Sigmoid colon (tissue), 7 donors: Measurements from ENCODE around the gene MOGAT3. TPM values are rescaled to one million over a fixed set of nuclear protein-coding genes. Genes with fewer than 3 reads are reported as not detected.

ENCODE experiments used
- DNase-seq: peaks from one replicate; pipeline ENCODE4 v3.0.0-alpha.2; 2019
- H3K27ac ChIP-seq, 4 donors: fragments of 200-600 bp; sonication (generic); one replicate each; pipeline ENCODE4 v1.5.1; 2016 to 2019; ENCODE audit warnings: mild to moderate bottlenecking in 1 of 4
- H3K27me3 ChIP-seq, 3 donors: fragments of 200-600 bp; sonication (generic); one replicate each; pipeline ENCODE4 v1.5.1; 2019; ENCODE audit warnings: mild to moderate bottlenecking in 1 of 3
- H3K36me3 ChIP-seq, 4 donors: fragments of 200-600 bp; sonication (generic); one replicate each; pipeline ENCODE4 v1.5.1; 2016 to 2019
- H3K4me1 ChIP-seq, 4 donors: fragments of 200-600 bp; sonication (generic); one replicate each; pipeline ENCODE4 v1.5.1; 2017 to 2019
- H3K4me3 ChIP-seq, 4 donors: fragments of 200-600 bp; sonication (generic); one replicate each; pipeline ENCODE4 v1.5.1; 2017 to 2019; ENCODE audit warnings: mild to moderate bottlenecking in 2 of 4, moderate library complexity in 1 of 4
- H3K9me3 ChIP-seq, 4 donors: fragments of 200-600 bp in 3 of 4; sonication (generic) in 3 of 4; one replicate each; pipeline versions ENCODE4 v1.5.1 to v1.6.1; 2013 to 2019
- CTCF ChIP-seq, 4 experiments: fragments of 450-650 bp in 3 of 4; fragments of 200-600 bp in 1 of 4; IDR thresholded peaks; one replicate each; pipeline ENCODE4 v1.5.1; 2016 to 2019; ENCODE audit warnings: antibody characterized with exemption in 4 of 4, mild to moderate bottlenecking in 3 of 4, moderate library complexity in 2 of 4
- EP300 ChIP-seq, 4 donors: sonication (generic); formaldehyde crosslinking; IDR thresholded peaks; one replicate each; pipeline ENCODE4 v1.6.1; 2017; ENCODE audit warnings: antibody characterized with exemption in 4 of 4
- POLR2A ChIP-seq, 2 donors: fragments of 450-650 bp; IDR thresholded peaks; one replicate each; pipeline ENCODE4 v1.6.1; 2016; ENCODE audit warnings: antibody characterized with exemption in 2 of 2, mild to moderate bottlenecking in 2 of 2, moderate library complexity in 2 of 2
- POLR2AphosphoS5 ChIP-seq, 4 donors: sonication (generic); formaldehyde crosslinking; IDR thresholded peaks; one replicate each; pipeline ENCODE4 v1.6.1; 2017; ENCODE audit warnings: antibody characterized with exemption in 4 of 4
- WGBS, 2 donors: extraction: QIAGEN DNeasy Blood & Tissue Kit; methylation state at CpG; one replicate each; pipeline ENCODE4 v1.1.7; 2013; 5-methylcytosine and 5-hydroxymethylcytosine counted together
- intact Hi-C: fragments of 100-400 bp; cut with DNase I; formaldehyde crosslinking; loops from one replicate; pipeline ENCODE4 v1.15.1; 2023
- polyA plus RNA-seq, 3 donors: library from polyadenylated mRNA; stranded (reverse); fragments of 200-250 nt; gene quantifications; one replicate each; pipeline ENCODE4 v1.2.3, GENCODE V29; 2013
- total RNA-seq, 4 donors: library from RNA; depleted of rRNA; stranded (reverse); fragments of >200 nt; gene quantifications; one replicate each; pipeline ENCODE4 v1.1.0, GENCODE V29; 2016
- donor health status: healthy with polysubstance abuse.
- donor health status: Bipolar disorder and iron deficiency.
- donor health status: healthy.

The MOGAT3 gene
- total and polyA plus RNA-seq, 7 donors: 3.6 to 27.2 (median 3.7) TPM; not detected in 4

GRCh38 chr7:101189109-101189508 lies 11.7 kb downstream of the MOGAT3 start:
- Histone ChIP-seq H3K27me3 (peaks cover 0 to 26% (median 7%) of the 10 kb centered on the region in 3 donors), H3K9me3 (no peaks in the 10 kb centered on the region), H3K4me3 (no peak overlapping the region), H3K36me3 (no peaks in the 10 kb centered on the region), H3K4me1 (no peaks in the 10 kb centered on the region), H3K27ac (no peak overlapping the region)
- intact Hi-C loops: no loop called here
- DNase-seq: no peak
- WGBS, 2 donors: 68 to 83% methylated on average over 8 of the region's 8 CpGs
- TF ChIP-seq CTCF (IDR thresholded peaks at IDR 0.05) (no peak), EP300 (IDR thresholded peaks at IDR 0.05) (no peak), POLR2AphosphoS5 (IDR thresholded peaks at IDR 0.05) (no peak), POLR2A (IDR thresholded peaks at IDR 0.05) (no peak)

DNA sequence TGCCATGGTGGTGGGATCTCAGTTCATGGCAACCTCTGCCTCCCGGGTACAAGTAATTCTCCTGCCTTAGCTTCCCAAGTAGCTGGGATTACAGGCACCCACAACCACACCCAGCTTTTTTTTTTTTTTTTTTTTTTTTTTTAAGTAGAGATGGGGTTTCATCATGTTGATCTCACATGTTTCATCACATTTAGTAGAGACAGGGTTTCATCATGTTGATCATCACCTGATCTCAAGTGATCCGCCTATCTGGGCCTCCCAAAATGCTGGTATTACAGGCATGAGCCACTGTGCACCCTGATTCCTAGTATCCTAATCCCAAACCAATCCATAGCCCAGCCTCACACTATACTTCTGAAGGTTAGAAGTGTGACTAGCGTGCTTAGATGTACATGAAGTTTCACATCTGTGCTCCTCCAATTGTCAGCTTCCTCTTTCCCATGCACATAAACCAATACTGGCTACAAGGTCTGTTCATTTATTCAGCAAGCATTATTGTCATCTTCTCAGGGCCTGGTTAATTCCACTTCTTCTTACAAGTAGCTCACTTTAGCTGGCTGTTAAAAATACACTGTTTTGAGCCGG lies 13.9 kb downstream of the MOGAT3 start:
- H3K9me3 ChIP-seq: no peaks in the 10 kb centered on the region
- no peak overlapping the region for H3K4me3 ChIP-seq
- H3K4me1 ChIP-seq: no peaks in the 10 kb centered on the region
- no peaks in the 10 kb centered on the region for H3K36me3 ChIP-seq
- 84 to 89% methylated on average over 4 of the region's 4 CpGs for WGBS, 2 donors
- no peak for DNase-seq
- H3K27ac ChIP-seq: no peak overlapping the region
- no peak for TF ChIP-seq POLR2AphosphoS5 (IDR thresholded peaks at IDR 0.05)
- TF ChIP-seq EP300 (IDR thresholded peaks at IDR 0.05): no peak
- TF ChIP-seq CTCF (IDR thresholded peaks at IDR 0.05): no peak
- intact Hi-C loops: no loop called here
- peaks cover 0 to 38% (median 26%) of the 10 kb centered on the region in 3 donors for H3K27me3 ChIP-seq

GRCh38 chr7:101186194-101186593 lies 14.6 kb downstream of the MOGAT3 start:
- Histone ChIP-seq H3K36me3 (no peaks in the 10 kb centered on the region), H3K4me1 (no peaks in the 10 kb centered on the region), H3K27me3 (peaks cover 2 to 45% (median 33%) of the 10 kb centered on the region in 3 donors), H3K9me3 (no peaks in the 10 kb centered on the region), H3K4me3 (no peak overlapping the region), H3K27ac (no peak overlapping the region)
- DNase-seq: no peak
- intact Hi-C loops: no loop called here
- TF ChIP-seq EP300 (IDR thresholded peaks at IDR 0.05) (no peak), POLR2AphosphoS5 (IDR thresholded peaks at IDR 0.05) (no peak), POLR2A (IDR thresholded peaks at IDR 0.05) (no peak), CTCF (IDR thresholded peaks at IDR 0.05) (no peak)
- WGBS, 2 donors: 63 to 79% methylated on average over 6 of the region's 6 CpGs

- no peak for DNase-seq
- H3K27me3 ChIP-seq: peaks cover 9 to 54% (median 42%) of the 10 kb centered on the region in 3 donors
- no peaks in the 10 kb centered on the region for H3K36me3 ChIP-seq
- H3K27ac ChIP-seq: no peak overlapping the region
- TF ChIP-seq EP300 (IDR thresholded peaks at IDR 0.05): no peak
- no peak for TF ChIP-seq POLR2AphosphoS5 (IDR thresholded peaks at IDR 0.05)
- no peak for TF ChIP-seq CTCF (IDR thresholded peaks at IDR 0.05)
- no peak for TF ChIP-seq POLR2A (IDR thresholded peaks at IDR 0.05)
- intact Hi-C loops: no loop called here
- H3K4me1 ChIP-seq: peaks cover 0 to 1% (median under 1%) of the 10 kb centered on the region in 4 donors
- H3K4me3 ChIP-seq: no peak overlapping the region
- H3K9me3 ChIP-seq: no peaks in the 10 kb centered on the region
- 38 to 54% methylated on average over 5 of the region's 5 CpGs for WGBS, 2 donors
Observed at GRCh38 chr7:101185258-101185839, 15.5 kb downstream of the MOGAT3 start.
